Pancreas (tissue), 10 donors: ENCODE results near the gene SHANK3. TPM values are rescaled to one million over a fixed set of nuclear protein-coding genes. Genes with fewer than 3 reads are reported as not detected.

Experiments
- ATAC-seq, 4 donors: fragments of 200-7000 bp; cut with Tn5 transposase; one replicate each; pipeline versions ENCODE4 v1.8.0 to v1.9.1; 2020; ENCODE audit warnings: mild to moderate bottlenecking in 4 of 4, moderate library complexity in 4 of 4
- DNase-seq, 6 donors: peaks; one replicate each; pipeline ENCODE4 v3.0.0-alpha.2; 2020
- FAIRE-seq: peaks from 2 replicates; lab custom pipeline; 2012; peaks lifted over from hg19 to GRCh38; lab: Jason Lieb, UNC
- H3K27ac ChIP-seq, 4 donors: fragments of 200-600 bp; sonication (generic); 1 replicate in 3 of 4; 2 replicates in 1 of 4; pipeline versions ENCODE4 v1.5.0 to v1.8.0; 2020
- H3K27me3 ChIP-seq, 4 donors: fragments of 200-600 bp; one replicate each; pipeline ENCODE4 v1.8.0; 2021
- H3K36me3 ChIP-seq, 3 donors: fragments of 200-600 bp; sonication (generic) in 1 of 3; one replicate each; pipeline versions ENCODE4 v1.5.0 to v1.8.0; 2020 to 2021
- H3K4me1 ChIP-seq, 3 donors: fragments of 200-600 bp; one replicate each; pipeline ENCODE4 v1.8.0; 2021
- H3K4me3 ChIP-seq, 4 donors: fragments of 200-600 bp; sonication (generic) in 2 of 4; one replicate each; pipeline versions ENCODE4 v1.5.0 to v1.8.0; 2020 to 2021
- H3K9me3 ChIP-seq, 4 donors: fragments of 200-600 bp; one replicate each; pipeline ENCODE4 v1.8.0; 2021
- WGBS, 2 donors: extraction: QIAGEN DNeasy Blood & Tissue Kit; methylation state at CpG; one replicate each; pipeline ENCODE4 v1.1.7; 2013; 5-methylcytosine and 5-hydroxymethylcytosine counted together
- intact Hi-C, 3 donors: fragments of 100-400 bp; cut with DNase I; formaldehyde crosslinking; loops; one replicate each; pipeline versions ENCODE4 v1.11.1 to v1.14.2; 2022
- polyA plus RNA-seq, 2 donors: library from polyadenylated mRNA; stranded (reverse); fragments of 200-250 nt; gene quantifications; one replicate each; pipeline ENCODE4 v1.2.3, GENCODE V29; 2013
- total RNA-seq, 6 donors: library from RNA; stranded (reverse); fragmentation: NEBNext Ultra II Directional in 4 of 6; extraction: Animal tissue kit (Norgen Biotek cat#: 25700) in 4 of 6; gene quantifications; one replicate each; pipeline versions ENCODE4 v1.2.1 to v1.2.4, GENCODE V29; 2021 to 2023
- TF ChIP-seq, protein P1 (sequence below), 4 donors: fragments of 200-600 bp; sonication (generic) in 3 of 4; IDR thresholded peaks; one replicate each; pipeline versions ENCODE4 v1.5.0 to v1.8.0; 2021; ENCODE audit warnings: antibody characterized with exemption in 4 of 4
- donor health status: healthy with polysubstance abuse.
- donor health status: DM: no; HTN: no; CAD: no; lungs with moderate emphysema.
- donor health status: DM: no; HTN: no; CAD: no.
- donor health status: control.
- donor health status: control.
- donor health status: Bipolar disorder and iron deficiency.
- donor health status: DM: yes; HTN: yes; CAD: no.
- donor health status: DM: no; HTN: no; CAD: no.
- donor health status: DM: no; HTN: no; CAD: no.
- donor health status: DM: yes; HTN: yes; CAD: no.

SHANK3 gene
- total and polyA plus RNA-seq, 8 donors = 2.7 to 18.9 (median 4.4) TPM

DNA sequence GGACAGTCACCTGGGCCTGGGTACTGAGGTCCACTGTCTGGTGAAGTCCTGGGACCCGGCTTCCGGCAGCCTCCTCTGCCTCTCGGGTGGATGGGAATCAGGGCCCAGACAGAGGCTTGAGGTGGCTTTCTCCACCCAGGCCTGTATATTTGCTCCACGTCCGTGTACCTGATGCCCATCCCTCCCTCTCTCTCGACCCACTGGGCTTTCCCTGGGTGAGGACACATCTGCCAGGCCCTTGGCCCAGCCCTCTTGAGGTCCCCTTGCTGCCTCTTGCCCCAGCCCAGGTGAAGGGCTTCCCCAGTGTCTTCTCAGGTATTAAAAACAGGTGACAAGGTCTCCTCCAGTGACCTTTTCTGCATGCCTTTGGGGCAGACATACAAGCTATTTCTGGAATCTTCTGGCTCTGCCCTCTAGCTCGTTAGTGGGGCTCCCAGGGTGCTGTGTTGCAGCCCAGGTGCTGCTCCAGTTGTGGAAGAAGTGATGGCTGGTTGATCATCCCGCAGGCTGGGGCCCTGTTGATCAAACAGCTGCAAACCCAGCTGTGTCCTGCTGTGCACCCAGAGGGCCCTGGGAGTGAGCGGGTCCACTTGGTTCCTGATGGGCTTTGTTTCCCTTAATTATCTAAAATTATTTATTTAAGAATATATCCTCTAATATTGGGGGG is 39.9 kb downstream of the SHANK3 start:
- no peaks in the 10 kb centered on the region for H3K36me3 ChIP-seq
- intact Hi-C loops = no loop called here
- WGBS, 2 donors = 70 to 81% methylated on average over 9 of the region's 9 CpGs
- ATAC-seq = no peak
- H3K27me3 ChIP-seq = no peaks in the 10 kb centered on the region
- peak in 3 of 6 donors; percentile 5 to 40 (median 17) for DNase-seq
- peaks cover 0 to 5% (median 0%) of the 10 kb centered on the region in 3 donors for H3K4me1 ChIP-seq
- H3K27ac ChIP-seq = no peak overlapping the region
- TF ChIP-seq, protein P1, sequence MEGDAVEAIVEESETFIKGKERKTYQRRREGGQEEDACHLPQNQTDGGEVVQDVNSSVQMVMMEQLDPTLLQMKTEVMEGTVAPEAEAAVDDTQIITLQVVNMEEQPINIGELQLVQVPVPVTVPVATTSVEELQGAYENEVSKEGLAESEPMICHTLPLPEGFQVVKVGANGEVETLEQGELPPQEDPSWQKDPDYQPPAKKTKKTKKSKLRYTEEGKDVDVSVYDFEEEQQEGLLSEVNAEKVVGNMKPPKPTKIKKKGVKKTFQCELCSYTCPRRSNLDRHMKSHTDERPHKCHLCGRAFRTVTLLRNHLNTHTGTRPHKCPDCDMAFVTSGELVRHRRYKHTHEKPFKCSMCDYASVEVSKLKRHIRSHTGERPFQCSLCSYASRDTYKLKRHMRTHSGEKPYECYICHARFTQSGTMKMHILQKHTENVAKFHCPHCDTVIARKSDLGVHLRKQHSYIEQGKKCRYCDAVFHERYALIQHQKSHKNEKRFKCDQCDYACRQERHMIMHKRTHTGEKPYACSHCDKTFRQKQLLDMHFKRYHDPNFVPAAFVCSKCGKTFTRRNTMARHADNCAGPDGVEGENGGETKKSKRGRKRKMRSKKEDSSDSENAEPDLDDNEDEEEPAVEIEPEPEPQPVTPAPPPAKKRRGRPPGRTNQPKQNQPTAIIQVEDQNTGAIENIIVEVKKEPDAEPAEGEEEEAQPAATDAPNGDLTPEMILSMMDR (IDR thresholded peaks at IDR 0.05) = no peak
- no peak for FAIRE-seq
- H3K4me3 ChIP-seq = no peak overlapping the region
- H3K9me3 ChIP-seq = no peaks in the 10 kb centered on the region

DNA sequence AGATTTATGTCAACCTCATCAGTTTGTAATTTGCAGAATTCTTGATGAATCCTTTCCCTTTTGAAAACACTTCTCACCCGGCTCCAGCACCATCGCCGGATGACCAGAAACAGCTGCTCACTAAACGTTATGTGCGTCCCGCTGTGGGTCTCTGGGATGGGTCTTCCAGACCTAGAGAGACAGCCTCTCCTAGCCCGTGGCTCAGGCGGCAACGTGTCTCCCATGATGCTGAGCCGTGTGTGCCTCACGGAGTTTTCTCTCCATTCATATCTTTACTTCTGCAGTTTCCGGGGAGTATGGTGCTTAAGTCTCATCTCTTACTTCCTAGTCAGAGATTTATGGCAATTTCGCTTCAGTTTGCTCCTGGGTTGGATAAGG is 40.4 kb downstream of the SHANK3 start:
- no peaks in the 10 kb centered on the region for H3K36me3 ChIP-seq
- DNase-seq (peak in 3 of 6 donors; percentile 3 to 44 (median 24)), ATAC-seq (no peak), FAIRE-seq (no peak)
- H3K27me3 ChIP-seq = no peaks in the 10 kb centered on the region
- H3K4me3 ChIP-seq = no peak overlapping the region
- H3K27ac ChIP-seq = peak overlapping the region in 2 of 4 donors; percentile 27 to 33
- 66 to 84% methylated on average over 13 of the region's 13 CpGs for WGBS, 2 donors
- TF ChIP-seq, protein P1 (IDR thresholded peaks at IDR 0.05) = no peak
- peaks cover 0 to 5% (median 0%) of the 10 kb centered on the region in 3 donors for H3K4me1 ChIP-seq
- H3K9me3 ChIP-seq = no peaks in the 10 kb centered on the region
- intact Hi-C loops = no loop called here

DNA sequence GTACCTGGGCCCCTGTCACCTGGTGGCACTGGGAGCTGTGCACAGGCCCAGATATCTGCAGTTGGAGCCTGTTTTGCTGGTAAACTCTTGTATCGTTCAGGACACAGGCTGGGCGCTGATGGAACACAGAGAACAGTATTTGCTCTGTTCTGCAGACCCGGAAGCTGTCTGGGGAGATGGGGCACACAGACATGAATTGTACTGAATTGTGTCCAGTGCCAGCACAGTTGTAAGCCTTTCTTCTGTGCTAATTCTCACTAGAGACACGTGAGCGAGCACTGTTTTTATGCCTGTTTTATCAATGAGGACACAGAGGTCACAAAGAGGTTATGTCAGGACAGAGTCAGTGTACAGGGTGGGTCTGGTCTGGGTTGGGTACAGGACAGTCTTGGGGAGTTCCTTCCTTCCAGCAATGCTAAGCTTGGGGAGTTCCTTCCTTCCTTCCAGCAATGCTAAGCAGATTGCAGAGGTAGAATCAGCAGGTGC is 41.0 kb downstream of the SHANK3 start:
- Histone ChIP-seq H3K27ac (peak overlapping the region in 3 of 4 donors; percentile 22 to 33 (median 27)), H3K36me3 (no peaks in the 10 kb centered on the region), H3K4me3 (no peak overlapping the region), H3K9me3 (no peaks in the 10 kb centered on the region), H3K4me1 (peaks cover 0 to 5% (median 0%) of the 10 kb centered on the region in 3 donors), H3K27me3 (no peaks in the 10 kb centered on the region)
- FAIRE-seq = no peak
- intact Hi-C loops = no loop called here
- peak; percentile 22 to 80 (median 57) for ATAC-seq
- 51 to 59% methylated on average over 5 of the region's 5 CpGs for WGBS, 2 donors
- DNase-seq = peak in 3 of 6 donors; percentile 10 to 26 (median 13)
- TF ChIP-seq, protein P1 (IDR thresholded peaks at IDR 0.05) = no peak

DNA sequence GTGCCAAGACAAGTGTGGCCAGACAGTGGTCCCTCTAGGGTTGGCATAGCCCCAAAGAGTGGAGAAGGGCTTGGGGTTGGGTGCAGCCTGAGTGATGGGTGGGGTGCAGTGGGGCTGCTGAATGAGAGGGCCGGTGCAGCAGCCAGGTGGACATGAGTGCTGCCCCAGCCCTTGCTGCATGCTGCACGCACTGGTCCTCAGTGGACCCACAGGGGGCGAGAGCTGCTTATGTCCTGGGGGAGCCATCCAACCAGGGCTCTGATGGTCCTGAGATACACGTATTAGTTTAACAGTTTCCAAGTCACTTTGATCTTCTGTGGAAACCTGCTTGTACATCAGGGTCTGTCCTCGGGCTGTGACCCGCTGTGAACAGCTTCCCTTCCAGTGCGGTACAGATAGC is 41.5 kb downstream of the SHANK3 start:
- H3K36me3 ChIP-seq = no peaks in the 10 kb centered on the region
- peaks cover 0 to 5% (median 0%) of the 10 kb centered on the region in 3 donors for H3K4me1 ChIP-seq
- peak overlapping the region in 1 of 4 donors; percentile 22 for H3K27ac ChIP-seq
- intact Hi-C loops = no loop called here
- no peak for FAIRE-seq
- no peaks in the 10 kb centered on the region for H3K27me3 ChIP-seq
- no peak for ATAC-seq
- no peaks in the 10 kb centered on the region for H3K9me3 ChIP-seq
- WGBS, 2 donors = 87 to 90% methylated on average over 7 of the region's 7 CpGs
- TF ChIP-seq, protein P1 (IDR thresholded peaks at IDR 0.05) = no peak
- DNase-seq = peak in 3 of 6 donors; percentile 8 to 32 (median 29)
- no peak overlapping the region for H3K4me3 ChIP-seq
